Natural killer cell (primary cell): ENCODE results near the gene POLDIP3. TPM values are rescaled to one million over a fixed set of nuclear protein-coding genes. Genes with fewer than 3 reads are reported as not detected.
A peak's percentile ranks its signal among the peaks of the same experiment; 100 is the strongest.
"Not testable (repeated sequence)": the region's sequence is repeated elsewhere in the genome, so short reads cannot be mapped to it uniquely, and the experiment has no call there.

Source experiments
- ATAC-seq, 3 donors: fragments of 150-1000 bp in 2 of 3; fragments of 200-7000 bp in 1 of 3; cut with Tn5 transposase; 1 replicate in 1 of 3; 2 replicates in 2 of 3; pipeline ENCODE4 v1.10.0; 2021; ENCODE audit warnings: mild to moderate bottlenecking in 2 of 3, moderate library complexity in 2 of 3
- DNase-seq, 2 donors: peaks; one replicate each; pipeline versions ENCODE4 v3.0.0 to v3.0.0-alpha.2; 2013 to 2021; ENCODE audit warnings: mixed read lengths in 1 of 2
- H3K27ac ChIP-seq: one replicate; pipeline ENCODE4 v1.5.1; 2013; ENCODE audit warnings: mild to moderate bottlenecking, low read length
- H3K27me3 ChIP-seq: one replicate; pipeline ENCODE4 v1.6.1; 2013; ENCODE audit warnings: low read length; ENCODE audit not compliant: control insufficient read depth, insufficient read depth
- H3K36me3 ChIP-seq: one replicate; pipeline ENCODE4 v1.6.1; 2013; ENCODE audit warnings: low read length; ENCODE audit not compliant: control insufficient read depth, insufficient read depth
- H3K4me1 ChIP-seq: one replicate; pipeline ENCODE4 v1.6.1; 2013; ENCODE audit warnings: low read length; ENCODE audit not compliant: control insufficient read depth, insufficient read depth
- H3K4me3 ChIP-seq: one replicate; pipeline ENCODE4 v1.5.1; 2013; ENCODE audit warnings: low read length
- H3K9me3 ChIP-seq: one replicate; pipeline ENCODE4 v1.6.1; 2013; ENCODE audit warnings: low read length; ENCODE audit not compliant: control insufficient read depth, insufficient read depth
- H3K27ac Mint-ChIP-seq, 2 donors: one replicate each; pipeline ENCODE4 v1.8.0; 2022; ENCODE audit warnings: mild to moderate bottlenecking in 2 of 2, mixed read lengths in 2 of 2, moderate library complexity in 1 of 2
- H3K27me3 Mint-ChIP-seq, 2 donors: one replicate each; pipeline ENCODE4 v1.8.0; 2022; ENCODE audit warnings: low read depth in 2 of 2, mixed read lengths in 2 of 2
- H3K36me3 Mint-ChIP-seq: one replicate; pipeline ENCODE4 v1.8.0; 2022; ENCODE audit warnings: mixed read lengths
- H3K4me1 Mint-ChIP-seq, 2 donors: one replicate each; pipeline ENCODE4 v1.8.0; 2022; ENCODE audit warnings: mixed read lengths in 2 of 2
- H3K4me3 Mint-ChIP-seq: one replicate; pipeline ENCODE4 v1.8.0; 2022; ENCODE audit warnings: mild to moderate bottlenecking, moderate library complexity, mixed read lengths
- H3K9me3 Mint-ChIP-seq, 2 donors: one replicate each; pipeline ENCODE4 v1.8.0; 2022; ENCODE audit warnings: mixed read lengths in 2 of 2
- WGBS: methylation state at CpG from one replicate; pipeline ENCODE4 v1.1.7; 2013; ENCODE audit warnings: missing lambda C conversion rate; ENCODE audit not compliant: insufficient coverage; 5-methylcytosine and 5-hydroxymethylcytosine counted together
- intact Hi-C: fragments of 100-400 bp; cut with micrococcal nuclease; formaldehyde crosslinking; loops from one replicate; pipeline ENCODE4 v1.14.2; 2022
- total RNA-seq, 4 donors: library from RNA; stranded (reverse); fragments of 120-200 nt in 1 of 4; gene quantifications; one replicate each; pipeline versions ENCODE4 v1.2.3 to v1.2.4, GENCODE V29; 2013 to 2022
- TF ChIP-seq, protein P1 (sequence below): fragments of 200-600 bp; IDR thresholded peaks from one replicate; pipeline ENCODE4 v1.8.0; 2022; ENCODE audit warnings: antibody characterized with exemption

Gene POLDIP3
- total RNA-seq, 3 donors from 2014 or later (not counting 1 experiment from before 2014, with no cell fraction given): 66.1 to 82.8 (median 70.8) TPM

DNA sequence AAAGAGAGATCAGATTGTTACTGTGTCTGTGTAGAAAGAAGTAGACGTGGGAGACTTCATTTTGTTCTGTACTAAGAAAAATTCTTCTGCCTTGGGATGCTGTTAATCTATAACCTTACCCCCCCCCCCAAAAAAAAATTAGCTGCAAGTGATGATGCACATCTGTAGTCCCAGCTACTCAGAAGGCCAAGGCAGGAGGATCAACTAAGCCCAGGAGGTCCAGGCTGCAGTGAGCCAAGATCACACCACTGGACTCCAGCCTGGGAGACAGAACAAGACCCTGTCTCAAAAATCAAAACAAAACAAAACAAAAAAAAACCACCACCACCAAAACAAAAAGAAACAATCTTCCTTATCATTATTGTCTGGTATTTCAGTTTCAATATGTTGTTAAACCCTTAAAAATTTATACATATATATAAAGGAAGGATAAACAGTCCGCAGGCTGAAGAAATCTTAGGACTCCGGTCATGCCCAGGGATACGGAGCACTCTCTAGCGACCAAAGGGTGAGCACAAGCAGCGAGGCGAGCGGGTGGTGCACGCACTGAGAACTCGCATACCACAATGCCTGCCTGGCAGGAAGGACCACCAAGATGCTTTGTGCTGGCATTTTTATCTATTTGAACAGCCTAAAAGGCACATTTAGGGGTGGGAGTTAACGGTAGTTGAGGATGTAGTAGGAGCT lies 6.4 kb downstream of the POLDIP3 start:
- Histone ChIP-seq H3K4me1 (peaks cover 23% of the 10 kb centered on the region), H3K27ac (no peak overlapping the region), H3K9me3 (no peaks in the 10 kb centered on the region), H3K36me3 (peaks cover 23% of the 10 kb centered on the region), H3K27me3 (no peaks in the 10 kb centered on the region), H3K4me3 (no peak overlapping the region)
- peaks cover 16 to 44% of the 10 kb centered on the region in 2 donors for H3K4me1 Mint-ChIP-seq
- no peak overlapping the region for H3K27ac Mint-ChIP-seq
- no peaks in the 10 kb centered on the region for H3K9me3 Mint-ChIP-seq
- no peak overlapping the region for H3K4me3 Mint-ChIP-seq
- DNase-seq (no peak), ATAC-seq (no peak)
- intact Hi-C loops: no loop called here
- no peaks in the 10 kb centered on the region for H3K36me3 Mint-ChIP-seq
- TF ChIP-seq, protein P1, sequence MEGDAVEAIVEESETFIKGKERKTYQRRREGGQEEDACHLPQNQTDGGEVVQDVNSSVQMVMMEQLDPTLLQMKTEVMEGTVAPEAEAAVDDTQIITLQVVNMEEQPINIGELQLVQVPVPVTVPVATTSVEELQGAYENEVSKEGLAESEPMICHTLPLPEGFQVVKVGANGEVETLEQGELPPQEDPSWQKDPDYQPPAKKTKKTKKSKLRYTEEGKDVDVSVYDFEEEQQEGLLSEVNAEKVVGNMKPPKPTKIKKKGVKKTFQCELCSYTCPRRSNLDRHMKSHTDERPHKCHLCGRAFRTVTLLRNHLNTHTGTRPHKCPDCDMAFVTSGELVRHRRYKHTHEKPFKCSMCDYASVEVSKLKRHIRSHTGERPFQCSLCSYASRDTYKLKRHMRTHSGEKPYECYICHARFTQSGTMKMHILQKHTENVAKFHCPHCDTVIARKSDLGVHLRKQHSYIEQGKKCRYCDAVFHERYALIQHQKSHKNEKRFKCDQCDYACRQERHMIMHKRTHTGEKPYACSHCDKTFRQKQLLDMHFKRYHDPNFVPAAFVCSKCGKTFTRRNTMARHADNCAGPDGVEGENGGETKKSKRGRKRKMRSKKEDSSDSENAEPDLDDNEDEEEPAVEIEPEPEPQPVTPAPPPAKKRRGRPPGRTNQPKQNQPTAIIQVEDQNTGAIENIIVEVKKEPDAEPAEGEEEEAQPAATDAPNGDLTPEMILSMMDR: no peak
- no peaks in the 10 kb centered on the region for H3K27me3 Mint-ChIP-seq
- 96% methylated on average over 11 of the region's 11 CpGs for WGBS

DNA sequence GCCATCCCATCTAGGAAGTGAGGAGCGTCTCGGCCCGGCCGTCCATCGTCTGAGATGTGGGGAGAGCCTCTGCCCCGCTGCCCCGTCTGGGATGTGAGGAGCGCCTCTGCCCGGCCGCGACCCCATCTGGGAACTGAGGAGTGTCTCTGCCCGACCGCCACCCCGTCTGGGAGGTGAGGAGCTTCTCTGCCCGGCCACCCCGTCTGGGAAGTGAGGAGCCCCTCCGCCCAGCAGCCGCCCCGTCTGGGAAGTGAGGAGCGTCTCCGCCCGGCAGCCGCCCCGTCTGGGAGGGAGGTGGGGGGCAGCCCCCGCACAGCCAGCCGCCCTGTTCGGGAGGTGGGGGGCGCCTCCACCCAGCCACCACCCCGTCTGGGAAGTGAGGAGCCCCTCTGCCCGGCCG lies 7.0 kb downstream of the POLDIP3 start:
- H3K36me3 ChIP-seq: peaks cover 29% of the 10 kb centered on the region
- peaks cover 16 to 44% of the 10 kb centered on the region in 2 donors for H3K4me1 Mint-ChIP-seq
- intact Hi-C loops, H3K27me3 Mint-ChIP-seq, H3K27ac Mint-ChIP-seq, H3K36me3 Mint-ChIP-seq, H3K4me3 Mint-ChIP-seq, DNase-seq, H3K9me3 Mint-ChIP-seq, H3K4me3 ChIP-seq, H3K27ac ChIP-seq, ATAC-seq, H3K27me3 ChIP-seq, H3K9me3 ChIP-seq: not testable (repeated sequence)
- 95% methylated on average over 31 of the region's 31 CpGs for WGBS
- H3K4me1 ChIP-seq: peaks cover 17% of the 10 kb centered on the region

DNA sequence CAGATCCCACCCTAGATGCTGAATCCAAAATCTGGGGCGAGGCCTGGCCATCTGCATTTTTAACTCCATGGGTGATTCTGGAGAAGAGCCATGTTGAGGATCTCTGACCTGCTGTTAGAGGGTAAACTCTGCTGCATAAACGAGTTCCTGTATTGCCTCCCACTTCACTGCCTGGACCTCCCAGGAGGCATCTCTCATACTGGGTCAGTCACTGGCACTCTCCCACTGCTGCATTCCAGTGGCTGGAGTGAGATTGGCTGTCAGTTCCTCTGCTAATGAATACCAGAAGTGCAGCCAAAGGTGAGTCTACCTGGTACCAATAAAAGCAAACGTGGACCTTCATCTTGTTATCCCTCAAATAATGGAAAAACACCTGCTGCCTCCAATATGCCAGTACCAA lies 10.3 kb downstream of the POLDIP3 start:
- no peak overlapping the region for H3K4me3 Mint-ChIP-seq
- ATAC-seq: no peak
- H3K36me3 Mint-ChIP-seq: no peaks in the 10 kb centered on the region
- DNase-seq: no peak
- TF ChIP-seq, protein P1: no peak
- no peaks in the 10 kb centered on the region for H3K27me3 ChIP-seq
- no peaks in the 10 kb centered on the region for H3K27me3 Mint-ChIP-seq
- no peaks in the 10 kb centered on the region for H3K4me1 ChIP-seq
- H3K9me3 ChIP-seq: no peaks in the 10 kb centered on the region
- intact Hi-C loops: no loop called here
- H3K27ac ChIP-seq: no peak overlapping the region
- H3K36me3 ChIP-seq: peaks cover 44% of the 10 kb centered on the region
- WGBS: 84% methylated on average over 3 of the region's 3 CpGs
- peaks cover 19 to 32% of the 10 kb centered on the region in 2 donors for H3K4me1 Mint-ChIP-seq
- H3K4me3 ChIP-seq: no peak overlapping the region
- H3K27ac Mint-ChIP-seq: peak overlapping the region in 1 of 2 donors; percentile 24
- H3K9me3 Mint-ChIP-seq: no peaks in the 10 kb centered on the region

DNA sequence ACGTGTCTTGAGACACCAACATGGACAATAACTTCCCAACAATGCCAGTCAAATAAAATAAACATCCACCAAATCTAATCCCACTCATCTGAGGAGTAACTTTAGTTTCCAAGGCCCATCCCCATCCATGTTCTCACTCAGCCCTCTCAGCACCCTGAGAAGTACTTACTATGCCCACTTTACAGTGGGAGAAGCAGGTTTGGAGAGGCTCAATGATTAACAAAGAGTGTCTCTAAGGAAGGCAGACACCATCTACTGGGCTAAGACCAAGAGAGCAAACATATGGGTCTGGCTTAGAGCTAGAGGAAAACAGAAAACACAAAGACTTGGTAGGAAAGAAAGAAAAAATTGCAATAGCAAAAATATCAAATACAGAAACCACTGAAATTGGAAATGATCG lies 11.3 kb downstream of the POLDIP3 start:
- TF ChIP-seq, protein P1: no peak
- Mint-ChIP-seq H3K27me3 (no peaks in the 10 kb centered on the region), H3K27ac (peak overlapping the region; percentile 4 to 14), H3K4me1 (peaks cover 19 to 30% of the 10 kb centered on the region in 2 donors), H3K36me3 (no peaks in the 10 kb centered on the region), H3K9me3 (no peaks in the 10 kb centered on the region), H3K4me3 (no peak overlapping the region)
- ATAC-seq: no peak
- intact Hi-C loops: no loop called here
- Histone ChIP-seq H3K9me3 (no peaks in the 10 kb centered on the region), H3K27ac (no peak overlapping the region), H3K27me3 (no peaks in the 10 kb centered on the region), H3K4me1 (no peaks in the 10 kb centered on the region), H3K4me3 (no peak overlapping the region), H3K36me3 (peaks cover 46% of the 10 kb centered on the region)
- 100% methylated on average over 1 of the region's 2 CpGs for WGBS
- no peak for DNase-seq
